ENCODE measurements around the gene FLNB. TPM values are rescaled to one million over a fixed set of nuclear protein-coding genes. Genes with fewer than 3 reads are reported as not detected.

FLNB gene
- total and polyA plus RNA-seq, 2 of the 4 experiments (the other 2 are of a cell fraction) = 78.0 to 136 TPM

DNA sequence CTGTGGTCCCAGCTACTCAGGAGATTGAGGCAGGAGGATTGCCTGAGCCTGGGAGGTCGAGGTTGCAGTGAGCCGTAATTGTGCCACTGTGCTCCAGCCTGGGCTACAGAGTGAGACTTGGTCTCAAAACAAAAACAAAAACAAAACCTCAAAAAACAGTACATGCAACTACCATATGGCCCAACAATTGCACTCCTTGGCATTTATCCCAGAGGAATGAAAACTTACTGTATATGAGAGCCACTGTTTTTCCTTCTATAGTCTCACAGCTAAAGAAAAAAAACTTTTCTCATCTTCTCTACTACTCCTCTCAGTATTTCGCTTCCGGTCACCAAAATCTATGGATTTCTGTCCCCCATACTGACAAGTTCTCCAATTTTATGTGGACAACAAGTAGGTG lies 84.3 kb downstream of the FLNB start:
- no CpG with 5 or more reads among the region's 4 CpGs for WGBS, 2 experiments (ENCODE audit: extremely low coverage in 2 of 2, insufficient read length in 1 of 2)
- BruUV-seq (replicated peaks) = no TSS peak
- Histone ChIP-seq H2BK20ac (ENCODE audit: low read depth, low read length) (no peak overlapping the region), H3K4me2 (ENCODE audit: low read depth, low read length) (no peak overlapping the region), H3K9ac (ENCODE audit: low read depth, low read length) (no peak overlapping the region), H4K8ac (ENCODE audit: low read depth in 2 of 2, low read length in 2 of 2) (no peak overlapping the region), H2AK5ac (ENCODE audit: low read depth, low read length) (no peak overlapping the region), H3K9me3 (ENCODE audit: control insufficient read depth, insufficient read depth, low read length) (no peaks in the 10 kb centered on the region), H3K4me3 (ENCODE audit: insufficient read depth, low read depth, low read length) (no peak overlapping the region), H4K91ac (ENCODE audit: insufficient read depth, low read depth, low read length) (no peak overlapping the region), H2BK120ac (ENCODE audit: low read depth, low read length) (no peak overlapping the region), H3K23ac (ENCODE audit: low read depth, low read length) (no peak overlapping the region), H3K79me1 (ENCODE audit: low read depth in 1 of 2, low read length in 2 of 2) (peaks cover 50 to 90% of the 10 kb centered on the region in 2 experiments), H2BK5ac (ENCODE audit: low read depth, low read length, poor library complexity, severe bottlenecking) (no peak overlapping the region), H3K4me1 (ENCODE audit: control insufficient read depth, insufficient read depth, low read length) (no peaks in the 10 kb centered on the region; the same call in 1 of the 2 replicates), H3K27me3 (ENCODE audit: control insufficient read depth, insufficient read depth, low read length) (no peaks in the 10 kb centered on the region), H2BK15ac (ENCODE audit: low read depth, low read length) (no peak overlapping the region), H3K18ac (ENCODE audit: low read depth, low read length) (no peak overlapping the region), H2AK9ac (replicated peaks; ENCODE audit: low read depth, low read length, poor library complexity) (no peak overlapping the region), H3K14ac (replicated peaks; ENCODE audit: low read depth, low read length) (no peak overlapping the region), H3K4ac (ENCODE audit: low read depth, low read length) (no peak overlapping the region), H2AFZ (replicated peaks; ENCODE audit: low read length, poor library complexity) (no peak overlapping the region), H3K9me1 (ENCODE audit: insufficient read depth, low read length) (peaks cover 20% of the 10 kb centered on the region), H4K5ac (ENCODE audit: low read depth, low read length) (no peak overlapping the region), H3K56ac (ENCODE audit: extremely low read depth, insufficient read depth, low read length) (no peak overlapping the region), H4K20me1 (ENCODE audit: insufficient read depth, low read length) (peaks cover 15% of the 10 kb centered on the region), H3K36me3 (ENCODE audit: control insufficient read depth, insufficient read depth, low read length) (peaks cover 26% of the 10 kb centered on the region), H3K27ac (ENCODE audit: insufficient read depth, low read length) (no peak overlapping the region)
- ATAC-seq (ENCODE audit: low read depth) = no peak
- CTCF ChIA-PET = no interaction called here
- intact Hi-C loops (cut with micrococcal nuclease) = no loop called here
- dilution Hi-C loops (cut with HindIII; ENCODE audit: low sequenced_read_pairs, unreplicated experiment) = no loop called here
- TF ChIP-seq SMC3 (IDR thresholded peaks at IDR 0.05; ENCODE audit: low read depth, low read length) (no peak), POLR2A (IDR thresholded peaks at IDR 0.05; ENCODE audit: low read depth, low read length) (no peak), FOS (IDR thresholded peaks at IDR 0.05; ENCODE audit: low read depth, low read length) (no peak), CTCF (conservative IDR thresholded peaks at IDR 0.05; ENCODE audit: low read depth, low read length) (no peak), MAFK (IDR thresholded peaks at IDR 0.05; ENCODE audit: low read depth, low read length) (no peak), NFE2L2 (IDR thresholded peaks at IDR 0.05; ENCODE audit: low read depth, low read length) (no peak), RFX5 (IDR thresholded peaks at IDR 0.05; ENCODE audit: low read depth, low read length) (no peak), RAD21 (IDR thresholded peaks at IDR 0.05; ENCODE audit: low read length) (no peak), CHD1 (IDR thresholded peaks at IDR 0.05; ENCODE audit: low read depth, low read length) (no peak), MXI1 (IDR thresholded peaks at IDR 0.05; ENCODE audit: borderline replicate concordance, low read depth, low read length) (no peak), MAZ (IDR thresholded peaks at IDR 0.05; ENCODE audit: borderline replicate concordance, low read depth, low read length) (no peak), RCOR1 (IDR thresholded peaks at IDR 0.05; ENCODE audit: insufficient replicate concordance, low read length) (no peak), USF2 (IDR thresholded peaks at IDR 0.05; ENCODE audit: low read depth, low read length) (no peak), BHLHE40 (IDR thresholded peaks at IDR 0.05; ENCODE audit: low read depth, low read length) (no peak), CEBPB (IDR thresholded peaks at IDR 0.05; ENCODE audit: low read depth, low read length) (no peak)
- TF ChIP-seq, protein P1, sequence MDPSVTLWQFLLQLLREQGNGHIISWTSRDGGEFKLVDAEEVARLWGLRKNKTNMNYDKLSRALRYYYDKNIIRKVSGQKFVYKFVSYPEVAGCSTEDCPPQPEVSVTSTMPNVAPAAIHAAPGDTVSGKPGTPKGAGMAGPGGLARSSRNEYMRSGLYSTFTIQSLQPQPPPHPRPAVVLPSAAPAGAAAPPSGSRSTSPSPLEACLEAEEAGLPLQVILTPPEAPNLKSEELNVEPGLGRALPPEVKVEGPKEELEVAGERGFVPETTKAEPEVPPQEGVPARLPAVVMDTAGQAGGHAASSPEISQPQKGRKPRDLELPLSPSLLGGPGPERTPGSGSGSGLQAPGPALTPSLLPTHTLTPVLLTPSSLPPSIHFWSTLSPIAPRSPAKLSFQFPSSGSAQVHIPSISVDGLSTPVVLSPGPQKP (IDR thresholded peaks at IDR 0.05; ENCODE audit: borderline replicate concordance, low read depth, low read length) = no peak
- in situ Hi-C loops (cut with MboI; ENCODE audit: low sequenced_read_pairs) = loop anchor here (10.0 kb wide), 1 partner anchor 228 kb away; no protein-coding TSS in a partner anchor
- peak; percentile 21 for DNase-seq
- POLR2A ChIA-PET (ENCODE audit: unreplicated experiment) = no interaction called here
